Kidney (tissue), 14 donors: ENCODE measurements around the gene SH2B2. TPM values are rescaled to one million over a fixed set of nuclear protein-coding genes. Genes with fewer than 3 reads are reported as not detected.

Experiments
- DNase-seq, 5 donors: peaks; one replicate each; pipeline ENCODE4 v3.0.0-alpha.2; 2013 to 2020
- FAIRE-seq: peaks from 2 replicates; lab custom pipeline; 2012; peaks lifted over from hg19 to GRCh38; lab: Jason Lieb, UNC
- H3K27ac ChIP-seq, 2 donors: one replicate each; pipeline ENCODE4 v1.7.0; 2013; ENCODE audit warnings: low read depth in 2 of 2, low read length in 2 of 2, inconsistent platforms in 1 of 2
- H3K27me3 ChIP-seq: one replicate; pipeline ENCODE4 v1.7.1; 2013; ENCODE audit warnings: low read length, inconsistent platforms; ENCODE audit not compliant: control insufficient read depth, insufficient read depth
- H3K36me3 ChIP-seq, 3 donors: one replicate each; pipeline versions ENCODE4 v1.7.0 to v1.7.1; 2013; ENCODE audit warnings: low read length in 3 of 3, control low read depth in 1 of 3, inconsistent platforms in 1 of 3; ENCODE audit not compliant: insufficient read depth in 3 of 3, control insufficient read depth in 2 of 3
- H3K4me1 ChIP-seq, 3 donors: one replicate each; pipeline versions ENCODE4 v1.7.0 to v1.7.1; 2013; ENCODE audit warnings: low read length in 3 of 3, inconsistent platforms in 1 of 3, low read depth in 1 of 3; ENCODE audit not compliant: control insufficient read depth in 2 of 3, insufficient read depth in 2 of 3
- H3K4me3 ChIP-seq, 3 donors: one replicate each; pipeline versions ENCODE4 v1.7.0 to v1.8.1; 2013; ENCODE audit warnings: low read length in 3 of 3, control low read depth in 1 of 3, inconsistent platforms in 1 of 3
- H3K9ac ChIP-seq, 3 donors: one replicate each; pipeline versions ENCODE4 v1.7.0 to v1.7.1; 2013; ENCODE audit warnings: low read length in 3 of 3, control low read depth in 1 of 3, inconsistent platforms in 1 of 3
- H3K9me3 ChIP-seq, 3 donors: one replicate each; pipeline versions ENCODE4 v1.7.0 to v1.7.1; 2013; ENCODE audit warnings: low read length in 3 of 3, control low read depth in 1 of 3, inconsistent platforms in 1 of 3; ENCODE audit not compliant: control insufficient read depth in 2 of 3, insufficient read depth in 1 of 3
- intact Hi-C: fragments of 100-400 bp; cut with DNase I; formaldehyde crosslinking; loops from one replicate; pipeline ENCODE4 v1.11.1; 2022
- polyA plus RNA-seq: library from polyadenylated mRNA; stranded (reverse); fragments of 350-450 nt; fragmentation: Illumina TruSeq; extraction: RNeasy Lipid Tissue Mini Kit (QIAGEN cat#74804); gene quantifications from one replicate; pipeline ENCODE4 v1.2.3, GENCODE V29; 2014; ENCODE audit warnings: low read depth, low replicate concordance; ENCODE audit not compliant: insufficient read depth
- total RNA-seq: library from RNA; stranded (reverse); fragmentation: NEBNext Ultra II Directional; extraction: Animal tissue kit (Norgen Biotek cat#: 25700); gene quantifications from one replicate; pipeline ENCODE4 v1.2.1, GENCODE V29; 2021
- TF ChIP-seq, protein P1 (sequence below): IDR thresholded peaks from 3 replicates; pipeline ENCODE4 v1.5.1; 2012; ENCODE audit warnings: mild to moderate bottlenecking, moderate library complexity, borderline replicate concordance; ENCODE audit not compliant: insufficient read depth; ENCODE audit errors: extremely low read depth
- donor health status: control.
- donor health status: control.
- donor health status: control.
- donor health status: control.
- donor health status: control.
- donor health status: DM: yes; HTN: yes; CAD: no.
- donor health status: Normal renal cell carcinoma (clear cell type).

SH2B2 gene
- total and polyA plus RNA-seq, 2 donors from 2014 or later, result 4.5 to 11.0 TPM

DNA sequence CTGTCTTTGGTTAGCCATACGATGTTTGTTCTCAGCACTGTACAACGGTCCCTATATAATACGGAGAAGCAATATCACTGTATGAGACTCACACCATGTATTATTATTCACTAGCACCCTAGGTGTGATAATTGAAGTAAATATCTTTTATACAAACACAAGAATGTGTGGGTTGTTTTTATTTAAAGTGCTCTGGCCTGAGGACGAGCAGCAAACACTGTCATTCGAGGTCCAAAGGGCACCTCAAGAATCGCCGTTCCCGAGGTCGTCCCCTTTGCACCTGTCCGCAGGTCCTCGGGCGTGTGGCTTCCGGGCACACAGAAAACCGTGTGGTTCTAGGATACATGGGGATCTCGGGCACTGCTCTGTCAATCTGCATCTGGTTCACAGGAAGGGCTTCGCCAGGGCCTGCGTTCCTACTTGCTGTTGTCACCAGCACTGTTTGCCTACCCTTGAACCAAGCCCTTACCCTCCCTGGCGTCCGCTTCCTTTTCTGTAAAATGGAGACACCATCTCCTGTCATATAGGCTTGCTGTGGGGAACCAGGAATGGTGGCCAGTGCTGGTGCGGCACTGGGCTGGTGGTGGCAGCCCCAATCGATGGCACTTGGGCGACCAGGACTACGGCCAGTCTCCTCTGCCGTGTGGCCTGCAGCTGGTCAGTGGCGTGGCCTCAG is 28.5 kb upstream of the SH2B2 start:
- Histone ChIP-seq H3K27ac (no peak overlapping the region), H3K9ac (no peak overlapping the region), H3K4me1 (no peaks in the 10 kb centered on the region), H3K27me3 (no peaks in the 10 kb centered on the region), H3K9me3 (no peaks in the 10 kb centered on the region), H3K36me3 (no peaks in the 10 kb centered on the region), H3K4me3 (no peak overlapping the region)
- peak in 1 of 5 donors; percentile 49 for DNase-seq
- no peak for FAIRE-seq
- TF ChIP-seq, protein P1, sequence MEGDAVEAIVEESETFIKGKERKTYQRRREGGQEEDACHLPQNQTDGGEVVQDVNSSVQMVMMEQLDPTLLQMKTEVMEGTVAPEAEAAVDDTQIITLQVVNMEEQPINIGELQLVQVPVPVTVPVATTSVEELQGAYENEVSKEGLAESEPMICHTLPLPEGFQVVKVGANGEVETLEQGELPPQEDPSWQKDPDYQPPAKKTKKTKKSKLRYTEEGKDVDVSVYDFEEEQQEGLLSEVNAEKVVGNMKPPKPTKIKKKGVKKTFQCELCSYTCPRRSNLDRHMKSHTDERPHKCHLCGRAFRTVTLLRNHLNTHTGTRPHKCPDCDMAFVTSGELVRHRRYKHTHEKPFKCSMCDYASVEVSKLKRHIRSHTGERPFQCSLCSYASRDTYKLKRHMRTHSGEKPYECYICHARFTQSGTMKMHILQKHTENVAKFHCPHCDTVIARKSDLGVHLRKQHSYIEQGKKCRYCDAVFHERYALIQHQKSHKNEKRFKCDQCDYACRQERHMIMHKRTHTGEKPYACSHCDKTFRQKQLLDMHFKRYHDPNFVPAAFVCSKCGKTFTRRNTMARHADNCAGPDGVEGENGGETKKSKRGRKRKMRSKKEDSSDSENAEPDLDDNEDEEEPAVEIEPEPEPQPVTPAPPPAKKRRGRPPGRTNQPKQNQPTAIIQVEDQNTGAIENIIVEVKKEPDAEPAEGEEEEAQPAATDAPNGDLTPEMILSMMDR, result no peak
- intact Hi-C loops, result no loop called here

DNA sequence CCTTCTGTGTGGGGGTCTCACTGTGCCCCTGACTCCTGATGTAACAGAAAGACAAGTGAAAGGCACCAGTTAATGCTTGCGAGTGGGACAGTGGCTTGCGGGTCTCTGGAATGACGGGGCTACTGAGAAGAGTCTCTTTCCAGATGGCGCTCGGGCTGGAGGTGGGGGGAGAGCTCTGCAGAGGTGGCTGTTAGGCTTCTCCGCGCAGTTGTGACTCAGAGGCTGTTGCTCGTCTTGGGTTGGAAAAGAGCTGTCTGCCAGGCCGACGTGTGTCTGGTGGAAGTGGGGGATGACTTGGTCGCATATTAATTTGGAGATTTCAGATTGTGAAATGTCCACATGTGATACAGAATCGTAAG is 27.9 kb upstream of the SH2B2 start:
- Histone ChIP-seq H3K36me3 (no peaks in the 10 kb centered on the region), H3K27me3 (no peaks in the 10 kb centered on the region), H3K9me3 (no peaks in the 10 kb centered on the region), H3K4me1 (no peaks in the 10 kb centered on the region), H3K4me3 (no peak overlapping the region), H3K27ac (no peak overlapping the region), H3K9ac (no peak overlapping the region)
- FAIRE-seq, result no peak
- TF ChIP-seq, protein P1, result no peak
- intact Hi-C loops, result no loop called here
- peak in 1 of 5 donors; percentile 22 for DNase-seq

DNA sequence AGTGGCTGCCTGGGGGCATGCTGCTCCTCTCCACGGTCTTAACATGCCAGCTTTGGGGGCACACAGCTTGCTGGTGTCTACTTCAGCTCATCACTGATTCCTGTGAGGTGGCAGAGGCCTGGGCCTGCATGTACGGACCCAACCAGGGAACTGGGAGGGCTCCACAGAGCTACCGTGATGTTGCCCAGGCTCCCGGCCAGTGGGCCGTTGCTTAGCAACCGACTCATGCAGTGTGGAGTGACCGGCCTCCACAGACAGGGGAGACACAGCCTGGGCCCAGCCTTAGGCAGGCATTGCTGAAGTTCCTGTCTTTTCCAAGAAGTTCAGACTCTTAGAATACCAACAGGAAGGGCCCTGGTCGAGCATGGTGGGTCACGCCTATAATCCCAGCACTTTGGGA is 25.8 kb upstream of the SH2B2 start:
- FAIRE-seq (no peak), DNase-seq (peak; percentile 62 to 79 (median 70))
- no peak overlapping the region for H3K9ac ChIP-seq
- H3K9me3 ChIP-seq, result no peaks in the 10 kb centered on the region
- no peak overlapping the region for H3K27ac ChIP-seq
- no peaks in the 10 kb centered on the region for H3K36me3 ChIP-seq
- no peaks in the 10 kb centered on the region for H3K4me1 ChIP-seq
- H3K4me3 ChIP-seq, result no peak overlapping the region
- intact Hi-C loops, result no loop called here
- no peaks in the 10 kb centered on the region for H3K27me3 ChIP-seq
- TF ChIP-seq, protein P1, result no peak

DNA sequence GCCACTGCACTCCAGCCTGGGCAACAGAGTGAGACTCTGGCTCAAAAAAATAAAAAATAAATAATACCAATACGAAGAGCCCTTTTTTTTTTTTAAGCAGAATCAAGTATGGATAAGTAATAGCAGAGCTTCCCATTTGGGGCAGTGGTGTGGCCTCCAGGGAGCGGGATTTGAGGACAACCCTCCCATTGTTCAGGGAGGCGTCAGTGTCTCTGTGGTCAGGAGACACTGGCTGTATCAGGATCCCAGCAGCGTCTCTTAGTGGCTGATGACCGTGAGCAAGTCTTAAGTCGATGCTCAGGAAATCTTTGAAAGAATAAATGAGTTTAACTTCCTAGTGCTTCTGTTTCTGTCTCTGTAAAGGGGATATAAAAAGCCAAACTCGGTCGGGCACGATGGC is 25.2 kb upstream of the SH2B2 start:
- no peaks in the 10 kb centered on the region for H3K36me3 ChIP-seq
- intact Hi-C loops, result no loop called here
- no peak overlapping the region for H3K4me3 ChIP-seq
- no peaks in the 10 kb centered on the region for H3K4me1 ChIP-seq
- TF ChIP-seq, protein P1, result no peak
- H3K9me3 ChIP-seq, result no peaks in the 10 kb centered on the region
- H3K27ac ChIP-seq, result no peak overlapping the region
- H3K27me3 ChIP-seq, result no peaks in the 10 kb centered on the region
- FAIRE-seq (no peak), DNase-seq (no peak)
- no peak overlapping the region for H3K9ac ChIP-seq
